GDM1 (cell line): ENCODE data around the gene PPARD.
"Not testable (repeated sequence)": the region's sequence is repeated elsewhere in the genome, so short reads cannot be mapped to it uniquely, and the experiment has no call there.

Experiments
- DNase-seq: peaks from one replicate; lab custom pipeline; 2025; lab: John Stamatoyannopoulos, UW

The PPARD gene

GRCh38 chr6:35410131-35410530 lies 67.8 kb downstream of the PPARD start:
- no peak for DNase-seq

- no peak for DNase-seq
These were observed 68.7 kb downstream of the PPARD start for GRCh38 chr6:35411066-35411465.

- no peak for DNase-seq
These were observed 69.7 kb downstream of the PPARD start for GRCh38 chr6:35412102-35412501.

GRCh38 chr6:35413911-35414310 lies 71.6 kb downstream of the PPARD start:
- DNase-seq: no peak

- no peak for DNase-seq
These were observed 72.9 kb downstream of the PPARD start for GRCh38 chr6:35415065-35415891.

- DNase-seq: peak; percentile 25
These were observed 75.8 kb downstream of the PPARD start for GRCh38 chr6:35417979-35418661.

- no peak for DNase-seq
These were observed 77.1 kb downstream of the PPARD start for GRCh38 chr6:35419417-35419816.

GRCh38 chr6:35419961-35420360 lies 77.6 kb downstream of the PPARD start:
- no peak for DNase-seq

- DNase-seq: no peak
These were observed 82.9 kb downstream of the PPARD start for GRCh38 chr6:35425284-35425683.

GRCh38 chr6:35426074-35426473 lies 83.7 kb downstream of the PPARD start:
- no peak for DNase-seq

- DNase-seq: no peak
These were observed 85.1 kb downstream of the PPARD start for GRCh38 chr6:35427435-35427834.

- DNase-seq: no peak
These were observed 85.5 kb downstream of the PPARD start for GRCh38 chr6:35427851-35428321.

GRCh38 chr6:35428421-35429149 lies 86.2 kb downstream of the PPARD start:
- DNase-seq: no peak

GRCh38 chr6:35429463-35429862 lies 87.1 kb downstream of the PPARD start:
- no peak for DNase-seq

GRCh38 chr6:35432291-35432690 lies 89.9 kb downstream of the PPARD start:
- DNase-seq: no peak

GRCh38 chr6:35432702-35433101 lies 90.3 kb downstream of the PPARD start:
- DNase-seq: not testable (repeated sequence)

GRCh38 chr6:35435074-35435837 lies 92.9 kb downstream of the PPARD start:
- DNase-seq: no peak

GRCh38 chr6:35436071-35436857 lies 93.9 kb downstream of the PPARD start:
- no peak for DNase-seq

GRCh38 chr6:35438378-35439065 lies 96.2 kb downstream of the PPARD start:
- DNase-seq: not testable (repeated sequence)

- no peak for DNase-seq
These were observed 97.0 kb downstream of the PPARD start for GRCh38 chr6:35439308-35439707.
